Skin of body (tissue), 2 donors: ENCODE data around the gene ITM2A. TPM values are rescaled to one million over a fixed set of nuclear protein-coding genes. Genes with fewer than 3 reads are reported as not detected.

Experiments
- DNase-seq: peaks from one replicate; lab custom pipeline; 2025; lab: John Stamatoyannopoulos, UW
- total RNA-seq: library from RNA; depleted of rRNA; stranded (reverse); fragments of >200 nt; gene quantifications from one replicate; pipeline ENCODE4 v1.2.3, GENCODE V29; 2014

The ITM2A gene
- total RNA-seq, 1 donor from 2014 or later, result 138 TPM

- DNase-seq, result no peak
Measured at GRCh38 chrX:79325263-79325958, 41.7 kb downstream of the ITM2A start.

Other genes starting within 250 kb of the ITM2A start
- 0.49 TPM for gene GPR174, start 222.6 kb downstream of the ITM2A start, total RNA-seq